ENCODE data around the gene RABEPK.
"Not testable (repeated sequence)": the region's sequence is repeated elsewhere in the genome, so short reads cannot be mapped to it uniquely, and the experiment has no call there.

Gene RABEPK

GRCh38 chr9:125262294-125262991 lies 62.1 kb downstream of the RABEPK start:
- H3K27me3 ChIP-seq (ENCODE audit: control insufficient read depth in 5 of 5, insufficient read depth in 4 of 5, low read length in 5 of 5) = no peaks in the 10 kb centered on the region
- H3K4me3 ChIP-seq (ENCODE audit: low read depth in 1 of 5, low read length in 5 of 5) = peak overlapping the region; percentile 83 to 96 (median 93)
- peaks cover 0 to 9% (median 3%) of the 10 kb centered on the region in 5 donors for H3K36me3 ChIP-seq (ENCODE audit: control insufficient read depth in 5 of 5, insufficient read depth in 5 of 5, low read length in 5 of 5)
- H3K27ac ChIP-seq (ENCODE audit: low read depth, low read length) = peak overlapping the region; percentile 88
- H3K9ac ChIP-seq (ENCODE audit: low read length in 5 of 5) = peak overlapping the region; percentile 82 to 97 (median 95)
- H3K4me1 ChIP-seq (ENCODE audit: control insufficient read depth in 5 of 5, insufficient read depth in 5 of 5, low read length in 5 of 5) = peaks cover 0 to 19% (median 16%) of the 10 kb centered on the region in 5 donors
- H3K9me3 ChIP-seq (ENCODE audit: control insufficient read depth in 5 of 5, low read length in 5 of 5) = no peaks in the 10 kb centered on the region

GRCh38 chr9:125264068-125264467 lies 63.7 kb downstream of the RABEPK start:
- H3K36me3 ChIP-seq (ENCODE audit: control insufficient read depth in 5 of 5, insufficient read depth in 5 of 5, low read length in 5 of 5); H3K27ac ChIP-seq (ENCODE audit: low read depth, low read length); H3K9me3 ChIP-seq (ENCODE audit: control insufficient read depth in 5 of 5, low read length in 5 of 5); H3K27me3 ChIP-seq (ENCODE audit: control insufficient read depth in 5 of 5, insufficient read depth in 4 of 5, low read length in 5 of 5); H3K9ac ChIP-seq (ENCODE audit: low read length in 5 of 5); H3K4me3 ChIP-seq (ENCODE audit: low read depth in 1 of 5, low read length in 5 of 5): not testable (repeated sequence)
- peaks cover 0 to 29% (median 23%) of the 10 kb centered on the region in 5 donors for H3K4me1 ChIP-seq (ENCODE audit: control insufficient read depth in 5 of 5, insufficient read depth in 5 of 5, low read length in 5 of 5)

- no peaks in the 10 kb centered on the region for H3K27me3 ChIP-seq (ENCODE audit: control insufficient read depth in 5 of 5, insufficient read depth in 4 of 5, low read length in 5 of 5)
- H3K9ac ChIP-seq (ENCODE audit: low read length in 5 of 5) = peak overlapping the region in 2 of 5 donors; percentile 2 to 11
- no peak overlapping the region for H3K4me3 ChIP-seq (ENCODE audit: low read depth in 1 of 5, low read length in 5 of 5)
- no peak overlapping the region for H3K27ac ChIP-seq (ENCODE audit: low read depth, low read length)
- H3K9me3 ChIP-seq (ENCODE audit: control insufficient read depth in 5 of 5, low read length in 5 of 5) = no peaks in the 10 kb centered on the region
- H3K4me1 ChIP-seq (ENCODE audit: control insufficient read depth in 5 of 5, insufficient read depth in 5 of 5, low read length in 5 of 5) = peaks cover 0 to 25% (median 16%) of the 10 kb centered on the region in 5 donors
- peaks cover 0 to 8% (median 3%) of the 10 kb centered on the region in 5 donors for H3K36me3 ChIP-seq (ENCODE audit: control insufficient read depth in 5 of 5, insufficient read depth in 5 of 5, low read length in 5 of 5)
Measured at GRCh38 chr9:125268394-125269013, 68.2 kb downstream of the RABEPK start.

- no peak overlapping the region for H3K27ac ChIP-seq (ENCODE audit: low read depth, low read length)
- H3K4me1 ChIP-seq (ENCODE audit: control insufficient read depth in 5 of 5, insufficient read depth in 5 of 5, low read length in 5 of 5) = peaks cover 0 to 23% (median 13%) of the 10 kb centered on the region in 5 donors
- peaks cover 0 to 4% (median 0%) of the 10 kb centered on the region in 5 donors for H3K36me3 ChIP-seq (ENCODE audit: control insufficient read depth in 5 of 5, insufficient read depth in 5 of 5, low read length in 5 of 5)
- H3K9me3 ChIP-seq (ENCODE audit: control insufficient read depth in 5 of 5, low read length in 5 of 5) = no peaks in the 10 kb centered on the region
- H3K27me3 ChIP-seq (ENCODE audit: control insufficient read depth in 5 of 5, insufficient read depth in 4 of 5, low read length in 5 of 5) = no peaks in the 10 kb centered on the region
- H3K9ac ChIP-seq (ENCODE audit: low read length in 5 of 5) = peak overlapping the region in 2 of 5 donors; percentile 2 to 11
- H3K4me3 ChIP-seq (ENCODE audit: low read depth in 1 of 5, low read length in 5 of 5) = no peak overlapping the region
Measured at GRCh38 chr9:125269014-125269397, 68.7 kb downstream of the RABEPK start.

GRCh38 chr9:125271081-125271480 lies 70.7 kb downstream of the RABEPK start:
- Histone ChIP-seq H3K9ac (ENCODE audit: low read length in 5 of 5) (no peak overlapping the region), H3K27ac (ENCODE audit: low read depth, low read length) (no peak overlapping the region), H3K4me3 (ENCODE audit: low read depth in 1 of 5, low read length in 5 of 5) (no peak overlapping the region), H3K36me3 (ENCODE audit: control insufficient read depth in 5 of 5, insufficient read depth in 5 of 5, low read length in 5 of 5) (no peaks in the 10 kb centered on the region), H3K4me1 (ENCODE audit: control insufficient read depth in 5 of 5, insufficient read depth in 5 of 5, low read length in 5 of 5) (peaks cover 0 to 24% (median 16%) of the 10 kb centered on the region in 5 donors), H3K27me3 (ENCODE audit: control insufficient read depth in 5 of 5, insufficient read depth in 4 of 5, low read length in 5 of 5) (no peaks in the 10 kb centered on the region), H3K9me3 (ENCODE audit: control insufficient read depth in 5 of 5, low read length in 5 of 5) (no peaks in the 10 kb centered on the region)

GRCh38 chr9:125272697-125273096 lies 72.4 kb downstream of the RABEPK start:
- Histone ChIP-seq H3K9me3 (ENCODE audit: control insufficient read depth in 5 of 5, low read length in 5 of 5) (no peaks in the 10 kb centered on the region), H3K27me3 (ENCODE audit: control insufficient read depth in 5 of 5, insufficient read depth in 4 of 5, low read length in 5 of 5) (no peaks in the 10 kb centered on the region), H3K4me1 (ENCODE audit: control insufficient read depth in 5 of 5, insufficient read depth in 5 of 5, low read length in 5 of 5) (peaks cover 0 to 32% (median 21%) of the 10 kb centered on the region in 5 donors), H3K27ac (ENCODE audit: low read depth, low read length) (no peak overlapping the region), H3K36me3 (ENCODE audit: control insufficient read depth in 5 of 5, insufficient read depth in 5 of 5, low read length in 5 of 5) (no peaks in the 10 kb centered on the region), H3K4me3 (ENCODE audit: low read depth in 1 of 5, low read length in 5 of 5) (no peak overlapping the region), H3K9ac (ENCODE audit: low read length in 5 of 5) (peak overlapping the region in 1 of 5 donors; percentile 24)

GRCh38 chr9:125276771-125277170 lies 76.4 kb downstream of the RABEPK start:
- Histone ChIP-seq H3K9ac (ENCODE audit: low read length in 5 of 5) (no peak overlapping the region), H3K9me3 (ENCODE audit: control insufficient read depth in 5 of 5, low read length in 5 of 5) (no peaks in the 10 kb centered on the region), H3K4me1 (ENCODE audit: control insufficient read depth in 5 of 5, insufficient read depth in 5 of 5, low read length in 5 of 5) (peaks cover 0 to 22% (median 8%) of the 10 kb centered on the region in 5 donors), H3K36me3 (ENCODE audit: control insufficient read depth in 5 of 5, insufficient read depth in 5 of 5, low read length in 5 of 5) (no peaks in the 10 kb centered on the region), H3K27ac (ENCODE audit: low read depth, low read length) (no peak overlapping the region), H3K27me3 (ENCODE audit: control insufficient read depth in 5 of 5, insufficient read depth in 4 of 5, low read length in 5 of 5) (no peaks in the 10 kb centered on the region), H3K4me3 (ENCODE audit: low read depth in 1 of 5, low read length in 5 of 5) (no peak overlapping the region)

- Histone ChIP-seq H3K27me3 (ENCODE audit: control insufficient read depth in 5 of 5, insufficient read depth in 4 of 5, low read length in 5 of 5) (no peaks in the 10 kb centered on the region), H3K9ac (ENCODE audit: low read length in 5 of 5) (no peak overlapping the region), H3K9me3 (ENCODE audit: control insufficient read depth in 5 of 5, low read length in 5 of 5) (no peaks in the 10 kb centered on the region), H3K4me1 (ENCODE audit: control insufficient read depth in 5 of 5, insufficient read depth in 5 of 5, low read length in 5 of 5) (peaks cover 0 to 20% (median 8%) of the 10 kb centered on the region in 5 donors), H3K4me3 (ENCODE audit: low read depth in 1 of 5, low read length in 5 of 5) (no peak overlapping the region), H3K27ac (ENCODE audit: low read depth, low read length) (no peak overlapping the region), H3K36me3 (ENCODE audit: control insufficient read depth in 5 of 5, insufficient read depth in 5 of 5, low read length in 5 of 5) (no peaks in the 10 kb centered on the region)
Measured at GRCh38 chr9:125277411-125277810, 77.1 kb downstream of the RABEPK start.

- H3K4me1 ChIP-seq (ENCODE audit: control insufficient read depth in 5 of 5, insufficient read depth in 5 of 5, low read length in 5 of 5) = peaks cover 0 to 22% (median 8%) of the 10 kb centered on the region in 5 donors
- no peaks in the 10 kb centered on the region for H3K36me3 ChIP-seq (ENCODE audit: control insufficient read depth in 5 of 5, insufficient read depth in 5 of 5, low read length in 5 of 5)
- no peaks in the 10 kb centered on the region for H3K27me3 ChIP-seq (ENCODE audit: control insufficient read depth in 5 of 5, insufficient read depth in 4 of 5, low read length in 5 of 5)
- H3K9ac ChIP-seq (ENCODE audit: low read length in 5 of 5) = no peak overlapping the region
- peak overlapping the region; percentile 40 for H3K27ac ChIP-seq (ENCODE audit: low read depth, low read length)
- no peaks in the 10 kb centered on the region for H3K9me3 ChIP-seq (ENCODE audit: control insufficient read depth in 5 of 5, low read length in 5 of 5)
- H3K4me3 ChIP-seq (ENCODE audit: low read depth in 1 of 5, low read length in 5 of 5) = no peak overlapping the region
Measured at GRCh38 chr9:125280945-125281344, 80.6 kb downstream of the RABEPK start.
